GM18502 (cell line): ENCODE results near the gene CBX6.

Experiments used
- ATAC-seq: cut with Tn5 transposase; IDR thresholded peaks from one replicate; pipeline ENCODE4 v1.9.1; 2021; ENCODE audit warnings: mild to moderate bottlenecking; ENCODE audit not compliant: unreplicated experiment, poor library complexity

CBX6 gene

GRCh38 chr22:38843201-38843656 is 28.8 kb downstream of the CBX6 start:
- no peak for ATAC-seq

GRCh38 chr22:38842512-38843200 is 29.4 kb downstream of the CBX6 start:
- ATAC-seq, result no peak

GRCh38 chr22:38841635-38842034 is 30.4 kb downstream of the CBX6 start:
- ATAC-seq, result no peak

GRCh38 chr22:38841211-38841610 is 30.8 kb downstream of the CBX6 start:
- ATAC-seq, result no peak

GRCh38 chr22:38840129-38840528 is 31.9 kb downstream of the CBX6 start:
- no peak for ATAC-seq

GRCh38 chr22:38839686-38840085 is 32.3 kb downstream of the CBX6 start:
- no peak for ATAC-seq

- no peak for ATAC-seq
These were observed 34.5 kb downstream of the CBX6 start for GRCh38 chr22:38837414-38837928.

GRCh38 chr22:38835888-38836301 is 36.1 kb downstream of the CBX6 start:
- no peak for ATAC-seq

GRCh38 chr22:38834991-38835390 is 37.0 kb downstream of the CBX6 start:
- ATAC-seq, result no peak

GRCh38 chr22:38834215-38834953 is 37.6 kb downstream of the CBX6 start:
- ATAC-seq, result no peak

- no peak for ATAC-seq
These were observed 39.0 kb downstream of the CBX6 start for GRCh38 chr22:38833061-38833460.

- no peak for ATAC-seq
These were observed 39.7 kb downstream of the CBX6 start for GRCh38 chr22:38832005-38832978.

GRCh38 chr22:38831166-38831945 is 40.7 kb downstream of the CBX6 start:
- ATAC-seq, result no peak

GRCh38 chr22:38830845-38831108 is 41.2 kb downstream of the CBX6 start:
- no peak for ATAC-seq

GRCh38 chr22:38830026-38830844 is 41.8 kb downstream of the CBX6 start:
- no peak for ATAC-seq

GRCh38 chr22:38829485-38829884 is 42.5 kb downstream of the CBX6 start:
- ATAC-seq, result no peak

GRCh38 chr22:38828616-38829205 is 43.3 kb downstream of the CBX6 start:
- no peak for ATAC-seq

- no peak for ATAC-seq
These were observed 43.8 kb downstream of the CBX6 start for GRCh38 chr22:38828191-38828590.

- ATAC-seq, result no peak
These were observed 44.5 kb downstream of the CBX6 start for GRCh38 chr22:38827510-38827909.
